Tibial nerve (tissue), 4 donors: ENCODE results near the gene HEXD.

Experiments used
- EP300 ChIP-seq, 2 donors: sonication (generic); formaldehyde crosslinking; IDR thresholded peaks; one replicate each; pipeline ENCODE4 v1.6.1; 2017; ENCODE audit warnings: antibody characterized with exemption in 2 of 2, mild to moderate bottlenecking in 1 of 2
- POLR2A ChIP-seq, 2 donors: fragments of 450-650 bp; IDR thresholded peaks; one replicate each; pipeline ENCODE4 v1.6.1; 2017; ENCODE audit warnings: antibody characterized with exemption in 2 of 2, mild to moderate bottlenecking in 2 of 2, moderate library complexity in 2 of 2
- TF ChIP-seq, protein P1 (sequence below), 5 experiments: fragments of 200-600 bp in 3 of 5; fragments of 450-650 bp in 2 of 5; sonication (generic) in 3 of 5; IDR thresholded peaks; one replicate each; pipeline ENCODE4 v1.5.1; 2016 to 2019; ENCODE audit warnings: antibody characterized with exemption in 5 of 5, mild to moderate bottlenecking in 3 of 5, moderate library complexity in 2 of 5

- TF ChIP-seq, protein P1, sequence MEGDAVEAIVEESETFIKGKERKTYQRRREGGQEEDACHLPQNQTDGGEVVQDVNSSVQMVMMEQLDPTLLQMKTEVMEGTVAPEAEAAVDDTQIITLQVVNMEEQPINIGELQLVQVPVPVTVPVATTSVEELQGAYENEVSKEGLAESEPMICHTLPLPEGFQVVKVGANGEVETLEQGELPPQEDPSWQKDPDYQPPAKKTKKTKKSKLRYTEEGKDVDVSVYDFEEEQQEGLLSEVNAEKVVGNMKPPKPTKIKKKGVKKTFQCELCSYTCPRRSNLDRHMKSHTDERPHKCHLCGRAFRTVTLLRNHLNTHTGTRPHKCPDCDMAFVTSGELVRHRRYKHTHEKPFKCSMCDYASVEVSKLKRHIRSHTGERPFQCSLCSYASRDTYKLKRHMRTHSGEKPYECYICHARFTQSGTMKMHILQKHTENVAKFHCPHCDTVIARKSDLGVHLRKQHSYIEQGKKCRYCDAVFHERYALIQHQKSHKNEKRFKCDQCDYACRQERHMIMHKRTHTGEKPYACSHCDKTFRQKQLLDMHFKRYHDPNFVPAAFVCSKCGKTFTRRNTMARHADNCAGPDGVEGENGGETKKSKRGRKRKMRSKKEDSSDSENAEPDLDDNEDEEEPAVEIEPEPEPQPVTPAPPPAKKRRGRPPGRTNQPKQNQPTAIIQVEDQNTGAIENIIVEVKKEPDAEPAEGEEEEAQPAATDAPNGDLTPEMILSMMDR (IDR thresholded peaks at IDR 0.05): no peak
- TF ChIP-seq POLR2A (IDR thresholded peaks at IDR 0.05): no peak
- no peak for TF ChIP-seq EP300 (IDR thresholded peaks at IDR 0.05)
These were observed 57.3 kb downstream of the HEXD start for GRCh38 chr17:82475458-82475857.
